RWPE2 (cell line): Measurements from ENCODE around the gene PHYHIPL.

Experiments used
- ATAC-seq: fragments of 200-7000 bp; cut with Tn5 transposase; 3 replicates; pipeline ENCODE4 v1.9.1; 2021; ENCODE audit warnings: low read depth
- DNase-seq: peaks from one replicate; pipeline ENCODE4 v3.0.0-alpha.2; 2020; ENCODE audit warnings: low spot score
- H3K27ac ChIP-seq: fragments of 450-650 bp; 2 replicates; pipeline ENCODE4 v1.5.1; 2017; ENCODE audit warnings: mild to moderate bottlenecking; ENCODE audit not compliant: poor library complexity, severe bottlenecking
- H3K27me3 ChIP-seq: fragments of 250-450 bp; sonication (Bioruptor Pico); 2 replicates; pipeline ENCODE4 v1.5.1; 2021; ENCODE audit warnings: mild to moderate bottlenecking, moderate library complexity; ENCODE audit not compliant: insufficient read depth, poor library complexity, severe bottlenecking
- H3K36me3 ChIP-seq: fragments of 250-450 bp; sonication (Bioruptor Pico); 2 replicates; pipeline ENCODE4 v1.5.1; 2020; ENCODE audit warnings: low read depth, mild to moderate bottlenecking, moderate library complexity
- H3K4me1 ChIP-seq: fragments of 250-450 bp; sonication (Bioruptor Pico); 2 replicates; pipeline ENCODE4 v1.5.1; 2021; ENCODE audit warnings: mild to moderate bottlenecking, moderate library complexity; ENCODE audit not compliant: insufficient read depth, poor library complexity, severe bottlenecking
- H3K4me3 ChIP-seq: fragments of 250-450 bp; sonication (Bioruptor Pico); 2 replicates; pipeline ENCODE4 v1.5.1; 2021; ENCODE audit warnings: mild to moderate bottlenecking, moderate library complexity; ENCODE audit not compliant: severe bottlenecking
- H3K9me3 ChIP-seq: fragments of 250-450 bp; sonication (Bioruptor Pico); 2 replicates; pipeline ENCODE4 v1.5.1; 2021; ENCODE audit warnings: mild to moderate bottlenecking, moderate library complexity; ENCODE audit not compliant: severe bottlenecking
- CTCF ChIP-seq: fragments of 450-650 bp; IDR thresholded peaks from one replicate; pipeline ENCODE4 v1.5.1; 2017; ENCODE audit warnings: mild to moderate bottlenecking, moderate library complexity; ENCODE audit not compliant: poor library complexity, severe bottlenecking

Gene PHYHIPL

GRCh38 chr10:59269651-59270050, 93.2 kb downstream of the PHYHIPL start:
- no peaks in the 10 kb centered on the region for H3K9me3 ChIP-seq
- H3K4me1 ChIP-seq = no peaks in the 10 kb centered on the region
- H3K4me3 ChIP-seq = no peak overlapping the region
- TF ChIP-seq CTCF = no peak
- no peak overlapping the region for H3K27ac ChIP-seq
- ATAC-seq (no peak), DNase-seq (no peak)
- H3K36me3 ChIP-seq = no peaks in the 10 kb centered on the region
- peaks cover 3% of the 10 kb centered on the region for H3K27me3 ChIP-seq

- ATAC-seq (no peak), DNase-seq (no peak)
- H3K36me3 ChIP-seq = no peaks in the 10 kb centered on the region
- H3K27me3 ChIP-seq = peaks cover 3% of the 10 kb centered on the region
- H3K4me1 ChIP-seq = no peaks in the 10 kb centered on the region
- H3K9me3 ChIP-seq = no peaks in the 10 kb centered on the region
- no peak overlapping the region for H3K27ac ChIP-seq
- TF ChIP-seq CTCF = no peak
- no peak overlapping the region for H3K4me3 ChIP-seq
These were observed 94.0 kb downstream of the PHYHIPL start for GRCh38 chr10:59270492-59270891.

- H3K4me1 ChIP-seq = no peaks in the 10 kb centered on the region
- DNase-seq (no peak), ATAC-seq (no peak)
- peaks cover 3% of the 10 kb centered on the region for H3K27me3 ChIP-seq
- H3K9me3 ChIP-seq = no peaks in the 10 kb centered on the region
- no peak overlapping the region for H3K4me3 ChIP-seq
- H3K27ac ChIP-seq = no peak overlapping the region
- H3K36me3 ChIP-seq = no peaks in the 10 kb centered on the region
- TF ChIP-seq CTCF = no peak
These were observed 94.7 kb downstream of the PHYHIPL start for GRCh38 chr10:59271160-59271559.

- H3K27me3 ChIP-seq = peaks cover 3% of the 10 kb centered on the region
- no peak for TF ChIP-seq CTCF
- no peaks in the 10 kb centered on the region for H3K4me1 ChIP-seq
- H3K4me3 ChIP-seq = no peak overlapping the region
- no peak for ATAC-seq
- no peak for DNase-seq
- H3K9me3 ChIP-seq = no peaks in the 10 kb centered on the region
- no peak overlapping the region for H3K27ac ChIP-seq
- no peaks in the 10 kb centered on the region for H3K36me3 ChIP-seq
These were observed 95.6 kb downstream of the PHYHIPL start for GRCh38 chr10:59272061-59272460.

GRCh38 chr10:59273445-59273844, 97.0 kb downstream of the PHYHIPL start:
- no peaks in the 10 kb centered on the region for H3K9me3 ChIP-seq
- no peaks in the 10 kb centered on the region for H3K4me1 ChIP-seq
- no peak overlapping the region for H3K27ac ChIP-seq
- no peak overlapping the region for H3K4me3 ChIP-seq
- DNase-seq (no peak), ATAC-seq (no peak)
- H3K27me3 ChIP-seq = peaks cover 3% of the 10 kb centered on the region
- no peak for TF ChIP-seq CTCF
- H3K36me3 ChIP-seq = no peaks in the 10 kb centered on the region
